Thyroid gland (tissue), 4 donors: ENCODE data around the gene ANKRD2. TPM values are rescaled to one million over a fixed set of nuclear protein-coding genes. Genes with fewer than 3 reads are reported as not detected.

Source experiments
- DNase-seq, 2 donors: peaks; one replicate each; pipeline ENCODE4 v3.0.0-alpha.2; 2019
- H3K27ac ChIP-seq, 3 donors: fragments of 200-600 bp; sonication (generic); 1 replicate in 2 of 3; 2 replicates in 1 of 3; pipeline ENCODE4 v1.5.1; 2016 to 2019; ENCODE audit warnings: mild to moderate bottlenecking in 1 of 3, moderate library complexity in 1 of 3
- H3K27me3 ChIP-seq: fragments of 200-600 bp; sonication (generic); one replicate; pipeline ENCODE4 v1.5.1; 2019
- H3K36me3 ChIP-seq, 2 donors: fragments of 200-600 bp; sonication (generic); one replicate each; pipeline ENCODE4 v1.5.1; 2016 to 2019
- H3K4me1 ChIP-seq, 2 donors: fragments of 200-600 bp; sonication (generic); one replicate each; pipeline ENCODE4 v1.5.1; 2017 to 2019
- H3K4me3 ChIP-seq, 3 donors: fragments of 200-600 bp; sonication (generic); replicated peaks in 1 of 3; 1 replicate in 2 of 3; 2 replicates in 1 of 3; pipeline ENCODE4 v1.5.1; 2016; ENCODE audit warnings: mild to moderate bottlenecking in 1 of 3
- H3K9me3 ChIP-seq: fragments of 200-600 bp; sonication (generic); one replicate; pipeline ENCODE4 v1.5.1; 2017
- CTCF ChIP-seq, 6 experiments: fragments of 200-600 bp in 3 of 6; fragments of 450-650 bp in 3 of 6; sonication (generic) in 3 of 6; IDR thresholded peaks; one replicate each; pipeline ENCODE4 v1.5.1; 2016 to 2019; ENCODE audit warnings: antibody characterized with exemption in 6 of 6, mild to moderate bottlenecking in 2 of 6, inconsistent platforms in 1 of 6, moderate library complexity in 1 of 6
- POLR2A ChIP-seq, 2 donors: fragments of 450-650 bp; IDR thresholded peaks; one replicate each; pipeline ENCODE4 v1.6.1; 2017; ENCODE audit warnings: antibody characterized with exemption in 2 of 2, mild to moderate bottlenecking in 2 of 2, moderate library complexity in 1 of 2
- WGBS, 2 donors: methylation state at CpG; one replicate each; pipeline ENCODE4 v1.1.5; 2017; 5-methylcytosine and 5-hydroxymethylcytosine counted together
- intact Hi-C: fragments of 100-400 bp; cut with DNase I; formaldehyde crosslinking; loops from one replicate; pipeline ENCODE4 v1.15.1; 2023
- total RNA-seq, 4 donors: library from RNA; depleted of rRNA; stranded (reverse); fragments of >200 nt; gene quantifications; one replicate each; pipeline ENCODE4 v1.2.3, GENCODE V29; 2016

The ANKRD2 gene
- total RNA-seq, 4 donors from 2014 or later: not detected

GRCh38 chr10:97529685-97530465 lies 42.7 kb upstream of the ANKRD2 start:
- H3K9me3 ChIP-seq: no peaks in the 10 kb centered on the region
- H3K36me3 ChIP-seq: no peaks in the 10 kb centered on the region
- intact Hi-C loops: no loop called here
- 57 to 61% methylated on average over 11 of the region's 14 CpGs for WGBS, 2 donors
- H3K4me3 ChIP-seq: no peak overlapping the region
- TF ChIP-seq POLR2A (IDR thresholded peaks at IDR 0.05) (no peak), CTCF (IDR thresholded peaks at IDR 0.05) (no peak)
- no peak overlapping the region for H3K27ac ChIP-seq
- H3K4me1 ChIP-seq: peaks cover under 1 to 12% of the 10 kb centered on the region in 2 donors
- no peaks in the 10 kb centered on the region for H3K27me3 ChIP-seq
- DNase-seq: no peak

DNA sequence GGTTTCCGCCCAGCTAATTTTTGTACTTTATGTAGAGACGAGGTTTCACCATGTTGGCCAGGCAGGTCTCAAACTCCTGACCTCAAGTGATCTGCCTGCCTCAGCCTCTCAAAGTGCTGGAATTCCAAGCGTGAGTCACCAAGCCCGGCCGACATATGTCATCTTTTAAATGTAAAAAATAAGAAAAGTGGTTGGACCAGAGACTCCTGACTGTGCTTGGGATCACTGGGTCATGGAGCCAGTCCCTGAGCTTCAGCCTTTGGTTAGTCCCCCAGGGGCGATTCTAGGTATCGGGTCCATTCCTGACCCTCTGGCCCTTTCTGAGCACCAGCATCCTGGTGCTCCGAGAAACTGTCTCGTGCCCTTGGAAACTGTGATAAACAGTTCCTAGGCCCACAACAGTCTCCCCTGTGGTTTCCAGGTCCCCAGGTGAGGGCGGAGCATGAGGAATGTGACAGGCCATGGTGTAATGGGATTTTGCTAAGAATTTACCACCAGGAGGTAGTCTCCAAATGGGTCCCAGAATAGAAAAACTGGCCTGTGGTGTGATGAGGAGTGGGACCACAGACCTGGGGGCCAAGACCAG lies 41.1 kb upstream of the ANKRD2 start:
- H3K4me1 ChIP-seq: peaks cover 0 to 10% of the 10 kb centered on the region in 2 donors
- no peaks in the 10 kb centered on the region for H3K36me3 ChIP-seq
- H3K4me3 ChIP-seq: no peak overlapping the region
- no peaks in the 10 kb centered on the region for H3K27me3 ChIP-seq
- H3K27ac ChIP-seq: no peak overlapping the region
- H3K9me3 ChIP-seq: no peaks in the 10 kb centered on the region
- no peak for TF ChIP-seq POLR2A (IDR thresholded peaks at IDR 0.05)
- no peak for TF ChIP-seq CTCF (IDR thresholded peaks at IDR 0.05)
- 89 to 94% methylated on average over 9 to 10 of the region's 10 CpGs for WGBS, 2 donors
- intact Hi-C loops: no loop called here
- no peak for DNase-seq

GRCh38 chr10:97532935-97533671 lies 39.5 kb upstream of the ANKRD2 start:
- Histone ChIP-seq H3K4me3 (no peak overlapping the region), H3K27me3 (no peaks in the 10 kb centered on the region)
- intact Hi-C loops: no loop called here

DNA sequence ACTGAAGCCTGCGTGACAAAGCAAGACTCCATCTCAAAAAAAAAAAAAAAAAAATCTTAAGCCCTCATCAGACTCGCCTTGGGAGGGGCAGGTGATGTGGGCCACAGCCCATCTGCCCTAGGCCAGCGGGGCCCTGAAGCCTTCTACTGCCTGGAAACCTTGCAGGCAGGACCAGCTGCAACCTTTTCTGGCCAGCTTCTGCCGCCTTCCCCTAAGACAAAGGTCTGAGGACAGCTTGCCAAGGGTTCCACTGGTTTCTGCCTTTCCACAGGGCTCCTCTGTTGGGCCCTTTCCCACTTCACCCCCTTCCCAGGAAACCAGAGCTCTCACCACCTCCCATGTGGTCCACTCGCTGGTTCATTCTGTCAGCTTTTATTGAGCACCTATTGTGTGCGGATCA lies 38.7 kb upstream of the ANKRD2 start:
- WGBS, 2 donors: 79 to 80% methylated on average over 6 of the region's 6 CpGs
- intact Hi-C loops: no loop called here

More at GRCh38 chr10:97532935-97533671, 39.5 kb upstream of the ANKRD2 start:
- TF ChIP-seq CTCF (IDR thresholded peaks at IDR 0.05) (no peak), POLR2A (IDR thresholded peaks at IDR 0.05) (no peak)
- Histone ChIP-seq H3K27ac (no peak overlapping the region), H3K4me1 (peaks cover 0 to 4% of the 10 kb centered on the region in 2 donors), H3K9me3 (no peaks in the 10 kb centered on the region), H3K36me3 (no peaks in the 10 kb centered on the region)
- no peak for DNase-seq
- 72 to 79% methylated on average over 8 to 12 of the region's 12 CpGs for WGBS, 2 donors

More for the DNA sequence above, 38.7 kb upstream of the ANKRD2 start:
- no peak overlapping the region for H3K4me3 ChIP-seq
- no peak for DNase-seq
- H3K27ac ChIP-seq: no peak overlapping the region
- H3K4me1 ChIP-seq: peaks cover 4 to 10% of the 10 kb centered on the region in 2 donors
- no peaks in the 10 kb centered on the region for H3K36me3 ChIP-seq
- no peaks in the 10 kb centered on the region for H3K9me3 ChIP-seq
- no peaks in the 10 kb centered on the region for H3K27me3 ChIP-seq
- TF ChIP-seq CTCF (IDR thresholded peaks at IDR 0.05): no peak
- TF ChIP-seq POLR2A (IDR thresholded peaks at IDR 0.05): no peak
